Prostate gland (tissue), 2 donors: ENCODE measurements around the gene MCU.

Source experiments
- CTCF ChIP-seq, 4 experiments: fragments of 200-600 bp in 2 of 4; fragments of 450-650 bp in 2 of 4; sonication (generic) in 2 of 4; IDR thresholded peaks; 1 replicate in 3 of 4; 2 replicates in 1 of 4; pipeline ENCODE4 v1.5.1; 2016 to 2019; ENCODE audit warnings: antibody characterized with exemption in 4 of 4, mild to moderate bottlenecking in 2 of 4, moderate library complexity in 2 of 4
- POLR2A ChIP-seq: fragments of 450-650 bp; IDR thresholded peaks from one replicate; pipeline ENCODE4 v1.6.1; 2016; ENCODE audit warnings: antibody characterized with exemption, mild to moderate bottlenecking
- POLR2AphosphoS5 ChIP-seq: sonication (generic); formaldehyde crosslinking; IDR thresholded peaks from one replicate; pipeline ENCODE4 v1.6.1; 2017; ENCODE audit warnings: antibody characterized with exemption

GRCh38 chr10:72812753-72813430, 120.9 kb downstream of the MCU start:
- TF ChIP-seq CTCF (IDR thresholded peaks at IDR 0.05) (no peak), POLR2AphosphoS5 (no peak), POLR2A (no peak)
